DMS79 (cell line): ENCODE measurements around the gene ANGPTL4.
"Not testable (repeated sequence)": the region's sequence is repeated elsewhere in the genome, so short reads cannot be mapped to it uniquely, and the experiment has no call there.

Experiments used
- DNase-seq: peaks from one replicate; lab custom pipeline; 2025; lab: John Stamatoyannopoulos, UW

Gene ANGPTL4

GRCh38 chr19:8389891-8390616, 26.1 kb downstream of the ANGPTL4 start, which contains the start of gene RAB11B:
TSS of gene RAB11B (plus strand) at chr19:8390360. CDS start at chr19:8390417, 57 bp downstream.
- DNase-seq, result peak; percentile 100

DNA sequence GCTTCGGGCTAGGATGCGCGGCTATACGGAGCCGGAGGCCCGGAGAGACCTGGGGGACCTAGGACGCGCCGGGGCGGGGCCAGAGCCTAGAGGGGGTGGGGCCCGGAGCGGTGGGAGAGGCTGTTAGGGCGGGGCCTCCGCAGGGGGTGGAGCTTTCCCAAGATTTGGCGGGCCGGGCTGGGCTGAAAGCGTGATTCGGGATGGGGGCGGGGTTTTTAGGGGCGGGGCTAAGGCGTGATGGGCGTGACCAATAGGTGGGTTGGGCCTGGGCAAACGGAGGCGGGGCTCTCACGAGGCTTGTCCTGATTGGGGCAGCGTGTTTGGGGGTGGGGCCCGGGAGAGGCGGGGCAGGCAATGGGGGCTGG, 26.6 kb downstream of the ANGPTL4 start:
- peak; percentile 61 for DNase-seq

- DNase-seq, result no peak
These were observed 27.5 kb downstream of the ANGPTL4 start for GRCh38 chr19:8391198-8392016.

- DNase-seq, result peak; percentile 65
These were observed 28.1 kb downstream of the ANGPTL4 start for GRCh38 chr19:8392017-8392591.

- DNase-seq, result no peak
These were observed 29.4 kb downstream of the ANGPTL4 start for GRCh38 chr19:8393192-8393870.

DNA sequence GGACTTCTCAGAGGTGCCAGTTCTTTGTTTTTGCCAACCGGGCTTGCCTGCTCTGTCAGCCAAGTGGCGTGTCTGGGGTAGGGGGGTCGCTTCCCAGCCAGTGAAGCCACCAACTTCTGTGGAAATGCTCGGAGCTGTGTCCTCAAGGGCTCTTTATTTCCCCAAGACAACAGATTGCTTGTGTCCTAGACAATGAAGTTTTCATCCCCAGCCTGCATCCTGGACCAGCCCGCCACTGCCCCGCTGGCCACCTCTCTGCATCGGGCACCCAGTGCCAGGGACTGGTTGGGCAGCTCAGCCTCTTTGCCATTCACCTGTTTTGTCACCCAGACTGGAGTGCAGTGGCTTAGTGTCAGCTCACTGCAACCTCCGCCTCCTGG, 29.9 kb downstream of the ANGPTL4 start:
- no peak for DNase-seq

GRCh38 chr19:8395621-8396082, 31.7 kb downstream of the ANGPTL4 start:
- DNase-seq, result no peak

- no peak for DNase-seq
These were observed 32.2 kb downstream of the ANGPTL4 start for GRCh38 chr19:8396185-8396562.

- DNase-seq, result no peak
These were observed 32.7 kb downstream of the ANGPTL4 start for GRCh38 chr19:8396563-8397203.

- no peak for DNase-seq
These were observed 33.3 kb downstream of the ANGPTL4 start for GRCh38 chr19:8397271-8397670.

- DNase-seq, result no peak
These were observed 33.9 kb downstream of the ANGPTL4 start for GRCh38 chr19:8397746-8398310.

DNA sequence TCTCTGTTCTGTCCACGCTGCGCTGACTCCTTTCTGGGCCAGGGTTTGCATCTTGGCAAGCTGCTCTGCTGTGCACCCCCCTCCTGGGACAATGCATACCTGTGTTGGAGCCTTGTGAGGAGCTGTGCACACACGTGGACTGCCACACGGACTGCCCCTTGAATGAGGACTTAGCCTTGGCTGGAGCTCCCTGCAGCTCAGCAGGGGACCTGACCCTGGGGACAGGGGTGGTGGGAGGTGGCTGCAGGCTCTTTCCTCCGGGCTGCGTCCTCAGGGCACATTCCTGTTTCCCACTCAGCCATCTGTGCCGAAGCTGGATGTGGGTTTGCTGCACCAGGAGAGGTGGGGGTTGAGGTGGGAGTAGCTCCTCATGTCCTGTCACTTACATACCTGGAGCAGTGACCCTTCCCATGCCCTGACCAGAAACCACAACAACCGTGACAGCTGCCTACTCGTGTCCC, 34.4 kb downstream of the ANGPTL4 start:
- DNase-seq, result no peak

- DNase-seq, result no peak
These were observed 35.8 kb downstream of the ANGPTL4 start for GRCh38 chr19:8399681-8400188.

- no peak for DNase-seq
These were observed 38.0 kb downstream of the ANGPTL4 start for GRCh38 chr19:8401981-8402411.

- no peak for DNase-seq
These were observed 39.3 kb downstream of the ANGPTL4 start for GRCh38 chr19:8403098-8403819.

DNA sequence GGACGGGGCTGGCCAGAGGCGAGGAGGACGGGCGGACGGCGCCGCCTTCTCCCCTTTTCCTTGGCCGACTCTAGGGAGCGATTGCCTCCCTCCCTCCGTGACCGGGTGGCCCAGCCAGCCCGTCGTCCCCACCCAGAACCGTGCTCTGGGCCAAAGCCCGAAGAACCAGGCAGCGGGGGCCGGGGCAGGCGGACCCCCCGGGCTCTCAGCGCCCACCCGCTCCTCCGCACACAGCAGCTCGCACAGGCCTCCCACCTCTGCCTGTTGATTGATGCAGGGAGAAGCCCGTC, 39.8 kb downstream of the ANGPTL4 start:
- no peak for DNase-seq

- no peak for DNase-seq
These were observed 40.6 kb downstream of the ANGPTL4 start for GRCh38 chr19:8404391-8405151.

GRCh38 chr19:8410718-8411117, 46.8 kb downstream of the ANGPTL4 start:
- DNase-seq, result not testable (repeated sequence)

- DNase-seq, result peak; percentile 92
These were observed 49.1 kb downstream of the ANGPTL4 start, which contains the start of gene MARCHF2 for GRCh38 chr19:8412783-8413628. TSS of gene MARCHF2 (plus strand) at chr19:8413305. CDS start at chr19:8421841, 8,536 bp downstream.
